Spleen (tissue), 7 donors: ENCODE data around the gene DPF1.

Experiments
- CTCF ChIP-seq, 11 experiments: fragments of 200-600 bp in 7 of 11; fragments of 450-650 bp in 4 of 11; sonication (generic) in 4 of 11; IDR thresholded peaks in 8 of 11; conservative IDR thresholded peaks in 3 of 11; 1 replicate in 7 of 11; 2 replicates in 4 of 11; pipeline versions ENCODE4 v1.4.0 to v1.8.0; 2016 to 2021; ENCODE audit warnings: antibody characterized with exemption in 11 of 11, inconsistent platforms in 4 of 11, mild to moderate bottlenecking in 1 of 11
- POLR2A ChIP-seq, 3 donors: fragments of 450-650 bp; IDR thresholded peaks; one replicate each; pipeline ENCODE4 v1.5.1; 2017; ENCODE audit warnings: antibody characterized with exemption in 3 of 3, mild to moderate bottlenecking in 1 of 3
- donor health status: DM: no; HTN: no; CAD: no; lungs with moderate emphysema.
- donor health status: DM: no; HTN: no; CAD: no.
- donor health status: DM: no; HTN: no; CAD: no.

- TF ChIP-seq CTCF (IDR thresholded peaks at IDR 0.05 in 8 of 11, conservative IDR thresholded peaks at IDR 0.05 in 3 of 11) (no peak), POLR2A (IDR thresholded peaks at IDR 0.05) (no peak)
Measured at GRCh38 chr19:38211766-38212165, 12.3 kb downstream of the DPF1 start.
